ENCODE results near the gene NDUFC2. TPM values are rescaled to one million over a fixed set of nuclear protein-coding genes. Genes with fewer than 3 reads are reported as not detected.
"Not testable (repeated sequence)": the region's sequence is repeated elsewhere in the genome, so short reads cannot be mapped to it uniquely, and the experiment has no call there.

The NDUFC2 gene
- total RNA-seq, 4 donors from 2014 or later = 67.8 to 102 (median 79.6) TPM

DNA sequence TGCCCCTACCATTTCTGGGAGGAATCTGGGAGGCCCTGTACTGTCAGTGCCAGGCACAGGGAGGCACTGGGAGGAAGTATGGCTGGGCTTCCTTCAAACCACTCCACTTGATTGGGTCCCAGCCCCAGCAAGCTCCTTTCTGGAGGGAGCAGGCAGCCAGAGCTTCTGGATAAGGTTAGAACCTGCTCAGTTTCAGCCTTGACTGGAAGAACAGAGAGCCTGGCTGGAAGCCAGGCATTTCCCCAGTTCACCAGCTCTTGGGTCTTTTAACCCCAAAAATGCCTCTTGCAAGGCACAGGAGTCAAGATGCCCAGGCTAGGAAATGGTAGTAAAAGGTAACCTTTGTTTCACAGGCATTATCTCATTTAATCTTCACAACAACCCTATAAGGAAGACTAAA lies 47.6 kb downstream of the NDUFC2 start:
- Histone ChIP-seq H3K4me1 (peaks cover 0 to 16% (median 6%) of the 10 kb centered on the region in 3 donors), H3K9me3 (no peaks in the 10 kb centered on the region), H3K4me3 (no peak overlapping the region), H3K36me3 (no peaks in the 10 kb centered on the region), H3K27me3 (no peaks in the 10 kb centered on the region), H3K27ac (no peak overlapping the region)
- no peak for ATAC-seq
- TF ChIP-seq POLR2A (IDR thresholded peaks at IDR 0.05) (no peak), EP300 (IDR thresholded peaks at IDR 0.05) (no peak), POLR2AphosphoS5 (IDR thresholded peaks at IDR 0.05) (no peak)
- TF ChIP-seq, protein P1, sequence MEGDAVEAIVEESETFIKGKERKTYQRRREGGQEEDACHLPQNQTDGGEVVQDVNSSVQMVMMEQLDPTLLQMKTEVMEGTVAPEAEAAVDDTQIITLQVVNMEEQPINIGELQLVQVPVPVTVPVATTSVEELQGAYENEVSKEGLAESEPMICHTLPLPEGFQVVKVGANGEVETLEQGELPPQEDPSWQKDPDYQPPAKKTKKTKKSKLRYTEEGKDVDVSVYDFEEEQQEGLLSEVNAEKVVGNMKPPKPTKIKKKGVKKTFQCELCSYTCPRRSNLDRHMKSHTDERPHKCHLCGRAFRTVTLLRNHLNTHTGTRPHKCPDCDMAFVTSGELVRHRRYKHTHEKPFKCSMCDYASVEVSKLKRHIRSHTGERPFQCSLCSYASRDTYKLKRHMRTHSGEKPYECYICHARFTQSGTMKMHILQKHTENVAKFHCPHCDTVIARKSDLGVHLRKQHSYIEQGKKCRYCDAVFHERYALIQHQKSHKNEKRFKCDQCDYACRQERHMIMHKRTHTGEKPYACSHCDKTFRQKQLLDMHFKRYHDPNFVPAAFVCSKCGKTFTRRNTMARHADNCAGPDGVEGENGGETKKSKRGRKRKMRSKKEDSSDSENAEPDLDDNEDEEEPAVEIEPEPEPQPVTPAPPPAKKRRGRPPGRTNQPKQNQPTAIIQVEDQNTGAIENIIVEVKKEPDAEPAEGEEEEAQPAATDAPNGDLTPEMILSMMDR (IDR thresholded peaks at IDR 0.05) = no peak

DNA sequence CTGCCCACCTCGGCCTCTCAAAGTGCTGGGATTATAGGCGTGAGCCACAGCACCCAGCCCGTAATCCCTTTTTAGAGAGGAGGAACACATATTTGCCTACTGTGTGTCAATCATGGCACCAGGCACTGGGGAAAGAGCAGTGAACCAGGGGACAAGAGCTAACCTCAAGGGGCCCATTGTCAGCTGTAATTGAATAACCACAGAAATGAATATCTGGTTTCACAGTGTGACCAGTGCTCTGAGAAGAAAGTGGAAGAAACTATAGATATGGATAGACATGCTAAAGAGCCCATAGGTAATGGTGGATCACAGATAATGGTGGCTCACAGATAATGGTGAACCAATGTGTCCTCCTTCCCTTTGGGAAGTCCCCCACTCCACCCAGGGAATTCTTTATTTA lies 48.0 kb downstream of the NDUFC2 start:
- Histone ChIP-seq H3K4me1 (peaks cover 0 to 16% (median 6%) of the 10 kb centered on the region in 3 donors), H3K27ac (no peak overlapping the region)
- TF ChIP-seq EP300 (IDR thresholded peaks at IDR 0.05) (no peak), POLR2A (IDR thresholded peaks at IDR 0.05) (no peak), POLR2AphosphoS5 (IDR thresholded peaks at IDR 0.05) (no peak)
- TF ChIP-seq, protein P1 (IDR thresholded peaks at IDR 0.05) = no peak

DNA sequence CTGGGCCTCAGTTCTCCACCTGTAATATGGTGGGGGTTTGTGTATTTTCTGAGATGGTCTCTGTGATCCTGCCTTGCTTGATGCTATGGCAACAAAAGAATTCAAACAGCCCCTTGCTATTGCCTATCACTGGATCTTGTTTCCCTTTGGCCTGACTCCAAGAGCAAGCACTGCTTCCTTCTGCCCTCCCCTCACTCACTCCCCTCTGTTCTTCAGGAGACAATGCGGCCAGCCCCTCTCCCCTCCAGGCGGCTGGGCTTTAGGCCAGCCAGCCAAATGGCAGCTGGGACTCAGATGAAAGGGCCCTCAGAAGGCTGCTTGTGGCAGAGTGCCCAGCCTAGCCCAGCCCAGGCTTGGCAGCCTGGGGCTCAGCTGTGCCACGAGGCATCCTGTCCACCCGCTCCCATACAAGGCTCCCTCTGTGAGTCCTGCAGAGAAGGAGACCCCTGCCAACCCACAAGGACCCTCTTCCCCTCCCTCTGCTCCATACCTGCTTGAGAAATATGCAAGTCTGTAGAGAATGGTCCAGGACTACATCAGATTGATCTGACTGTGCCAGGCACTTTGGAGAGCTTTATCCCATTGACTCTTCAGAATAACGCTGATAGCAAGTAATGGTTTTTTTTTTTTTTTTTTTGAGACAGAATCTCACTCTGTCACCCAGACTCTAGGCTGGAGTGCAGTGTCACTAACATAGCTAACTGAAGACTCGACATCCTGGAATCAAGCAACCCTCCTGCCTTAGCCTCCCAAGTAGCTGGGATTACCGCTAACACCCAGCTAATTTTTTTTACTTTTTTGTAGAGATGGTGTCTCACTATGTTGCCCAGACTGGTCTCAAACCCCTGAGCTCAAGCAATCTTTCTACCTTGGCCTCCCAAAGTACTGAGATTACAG lies 49.0 kb downstream of the NDUFC2 start:
- Histone ChIP-seq H3K4me1 (peaks cover 0 to 16% (median 6%) of the 10 kb centered on the region in 3 donors), H3K27ac (no peak overlapping the region), H3K36me3 (no peaks in the 10 kb centered on the region), H3K4me3 (no peak overlapping the region), H3K27me3 (no peaks in the 10 kb centered on the region), H3K9me3 (no peaks in the 10 kb centered on the region)
- 23 to 60% methylated on average over 2 to 6 of the region's 7 CpGs for whole genome bisulfite sequencing, 2 donors (ENCODE audit: low coverage in 1 of 2)
- no peak for TF ChIP-seq EP300 (IDR thresholded peaks at IDR 0.05)
- TF ChIP-seq POLR2AphosphoS5 (IDR thresholded peaks at IDR 0.05) = no peak
- TF ChIP-seq, protein P1 (IDR thresholded peaks at IDR 0.05) = no peak
- no peak for TF ChIP-seq POLR2A (IDR thresholded peaks at IDR 0.05)
- peak; percentile 71 for ATAC-seq

More for the DNA sequence above, 48.0 kb downstream of the NDUFC2 start:
- no peaks in the 10 kb centered on the region for H3K36me3 ChIP-seq
- H3K27me3 ChIP-seq = no peaks in the 10 kb centered on the region
- ATAC-seq = no peak
- no peak overlapping the region for H3K4me3 ChIP-seq
- no peaks in the 10 kb centered on the region for H3K9me3 ChIP-seq
- 100% methylated on average over 2 of the region's 3 CpGs; no CpG with 5 or more reads in 1 of the 2 donors for WGBS, 2 donors (ENCODE audit: low coverage in 1 of 2)

DNA sequence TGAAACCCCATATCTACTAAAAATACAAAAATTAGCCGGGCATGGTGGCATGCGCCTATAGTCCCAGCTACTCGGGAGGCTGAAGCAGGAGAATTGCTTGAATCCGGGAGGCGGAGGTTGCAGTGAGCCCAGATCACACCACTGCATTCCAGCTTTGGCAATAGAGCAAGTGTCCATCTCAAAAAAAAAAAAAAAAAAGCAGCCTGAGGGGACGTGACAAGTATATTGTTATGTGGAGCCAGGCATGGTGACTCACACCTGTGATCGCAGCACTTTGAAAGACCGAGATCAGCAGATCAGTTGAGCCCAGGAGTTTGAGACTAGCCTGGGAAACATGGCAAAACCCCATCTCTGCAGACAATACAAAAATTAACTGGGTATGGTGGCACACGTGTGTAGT lies 51.2 kb downstream of the NDUFC2 start:
- H3K4me1 ChIP-seq = peaks cover 0 to 18% (median 6%) of the 10 kb centered on the region in 3 donors
- 85 to 86% methylated on average over 7 of the region's 9 CpGs for WGBS, 2 donors (ENCODE audit: low coverage in 1 of 2)
- not testable (repeated sequence) for ATAC-seq, H3K36me3 ChIP-seq, H3K9me3 ChIP-seq, H3K27me3 ChIP-seq, H3K27ac ChIP-seq, H3K4me3 ChIP-seq

DNA sequence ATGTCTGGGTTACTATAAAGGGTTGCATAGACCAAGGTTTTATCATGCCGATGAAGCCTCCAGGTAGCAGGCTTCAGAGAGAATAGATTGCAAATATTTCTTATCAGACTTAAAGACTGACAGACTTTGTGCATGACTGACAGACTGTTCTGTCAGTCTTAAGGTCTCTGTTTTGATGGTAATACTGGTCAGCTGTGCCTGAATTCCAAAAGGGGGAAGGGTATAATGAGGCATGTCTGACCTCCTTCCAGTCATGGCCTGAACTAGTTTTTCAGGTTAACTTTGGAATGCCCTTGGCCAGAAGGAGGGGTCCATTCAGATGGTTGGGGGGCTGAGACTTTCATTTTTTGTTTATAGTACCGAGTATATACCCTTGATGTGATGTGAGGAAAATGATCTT lies 51.9 kb downstream of the NDUFC2 start:
- TF ChIP-seq POLR2A (IDR thresholded peaks at IDR 0.05) (no peak), POLR2AphosphoS5 (IDR thresholded peaks at IDR 0.05) (no peak), EP300 (IDR thresholded peaks at IDR 0.05) (no peak)
- TF ChIP-seq, protein P1 (IDR thresholded peaks at IDR 0.05) = no peak
- Histone ChIP-seq H3K4me1 (peaks cover 0 to 25% (median 6%) of the 10 kb centered on the region in 3 donors), H3K4me3 (no peak overlapping the region), H3K36me3 (no peaks in the 10 kb centered on the region), H3K9me3 (no peaks in the 10 kb centered on the region), H3K27me3 (no peaks in the 10 kb centered on the region), H3K27ac (no peak overlapping the region)
- whole genome bisulfite sequencing, 2 donors (ENCODE audit: low coverage in 1 of 2) = 93 to 100% methylated on average over 1 to 2 of the region's 2 CpGs
- no peak for ATAC-seq

Measured in gastroesophageal sphincter (tissue), 4 donors.